ENCODE measurements around the gene PARP15. TPM values are rescaled to one million over a fixed set of nuclear protein-coding genes. Genes with fewer than 3 reads are reported as not detected.

The PARP15 gene
- total RNA-seq, 1 donor from 2014 or later = 0.29 TPM

DNA sequence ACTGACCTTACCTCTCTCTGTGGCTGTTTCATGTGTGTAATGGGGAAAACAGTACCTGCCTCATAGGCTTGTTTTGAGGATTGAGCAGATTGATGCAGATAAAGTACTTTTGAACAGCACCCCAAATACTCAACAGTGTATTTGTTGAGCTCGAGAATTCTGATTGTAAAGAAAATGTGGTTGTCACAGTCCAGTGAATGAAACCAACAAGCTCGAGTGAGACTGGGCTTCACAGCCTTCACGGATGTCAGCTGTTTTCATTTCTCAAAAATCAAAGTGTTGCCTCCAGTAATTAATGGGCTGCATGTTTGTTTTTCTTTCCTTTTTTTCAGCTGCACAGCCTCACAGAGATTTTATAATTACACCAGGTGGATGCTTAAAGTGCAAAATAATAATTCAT is 43.7 kb downstream of the PARP15 start:
- TF ChIP-seq, protein P1, sequence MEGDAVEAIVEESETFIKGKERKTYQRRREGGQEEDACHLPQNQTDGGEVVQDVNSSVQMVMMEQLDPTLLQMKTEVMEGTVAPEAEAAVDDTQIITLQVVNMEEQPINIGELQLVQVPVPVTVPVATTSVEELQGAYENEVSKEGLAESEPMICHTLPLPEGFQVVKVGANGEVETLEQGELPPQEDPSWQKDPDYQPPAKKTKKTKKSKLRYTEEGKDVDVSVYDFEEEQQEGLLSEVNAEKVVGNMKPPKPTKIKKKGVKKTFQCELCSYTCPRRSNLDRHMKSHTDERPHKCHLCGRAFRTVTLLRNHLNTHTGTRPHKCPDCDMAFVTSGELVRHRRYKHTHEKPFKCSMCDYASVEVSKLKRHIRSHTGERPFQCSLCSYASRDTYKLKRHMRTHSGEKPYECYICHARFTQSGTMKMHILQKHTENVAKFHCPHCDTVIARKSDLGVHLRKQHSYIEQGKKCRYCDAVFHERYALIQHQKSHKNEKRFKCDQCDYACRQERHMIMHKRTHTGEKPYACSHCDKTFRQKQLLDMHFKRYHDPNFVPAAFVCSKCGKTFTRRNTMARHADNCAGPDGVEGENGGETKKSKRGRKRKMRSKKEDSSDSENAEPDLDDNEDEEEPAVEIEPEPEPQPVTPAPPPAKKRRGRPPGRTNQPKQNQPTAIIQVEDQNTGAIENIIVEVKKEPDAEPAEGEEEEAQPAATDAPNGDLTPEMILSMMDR (IDR thresholded peaks at IDR 0.05; ENCODE audit: partially characterized antibody, unreplicated experiment) = no peak
- H3K4me1 Mint-ChIP-seq (ENCODE audit: low read depth, unreplicated experiment) = no peaks in the 10 kb centered on the region
- H3K9me3 Mint-ChIP-seq (ENCODE audit: unreplicated experiment) = peaks cover 2% of the 10 kb centered on the region
- H3K36me3 Mint-ChIP-seq (ENCODE audit: unreplicated experiment) = no peaks in the 10 kb centered on the region
- no peak overlapping the region for H3K27ac Mint-ChIP-seq (ENCODE audit: unreplicated experiment)
- H3K27me3 Mint-ChIP-seq (ENCODE audit: unreplicated experiment) = peaks cover 2% of the 10 kb centered on the region
- H3K4me3 Mint-ChIP-seq (ENCODE audit: unreplicated experiment) = no peak overlapping the region
- no peak for DNase-seq

DNA sequence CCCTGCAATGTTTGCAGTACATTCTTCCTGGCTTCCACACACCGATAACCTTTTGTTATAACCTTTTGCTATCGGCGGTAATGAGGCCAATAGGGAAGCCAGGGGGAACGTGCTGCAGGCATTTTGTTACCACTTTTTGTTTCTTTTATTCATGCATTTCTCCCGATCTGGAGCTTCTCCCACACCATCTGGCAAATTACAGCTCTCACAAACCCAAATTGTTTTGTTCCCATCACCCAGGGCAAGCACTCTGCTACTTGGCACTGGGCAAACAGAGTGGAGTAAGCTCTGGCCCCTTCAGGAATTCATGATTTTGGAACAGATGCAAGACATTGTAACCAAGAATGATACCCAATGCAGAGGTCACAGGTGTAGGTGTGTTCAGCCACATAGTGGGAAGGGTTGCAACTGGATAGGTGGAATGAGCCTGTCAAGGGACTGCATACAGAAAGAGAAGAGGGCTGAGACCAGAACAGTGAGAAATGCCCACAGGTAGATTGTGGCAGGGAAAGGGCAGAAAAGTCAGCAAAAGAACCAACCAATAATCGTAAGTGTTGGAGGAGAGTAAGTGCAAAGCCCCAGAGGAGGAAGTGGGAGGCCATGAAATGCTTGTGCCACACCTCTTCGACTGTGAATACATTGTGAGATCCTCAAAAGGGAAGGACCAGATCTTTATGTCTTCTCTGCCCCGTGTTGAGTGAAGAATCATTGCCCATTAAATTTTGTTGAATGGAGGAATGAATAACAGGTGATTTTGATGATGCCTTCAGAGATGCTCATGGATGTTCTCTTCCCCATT is 45.8 kb downstream of the PARP15 start:
- Mint-ChIP-seq H3K27me3 (ENCODE audit: unreplicated experiment) (peaks cover 2% of the 10 kb centered on the region), H3K4me1 (ENCODE audit: low read depth, unreplicated experiment) (peaks cover 5% of the 10 kb centered on the region), H3K4me3 (ENCODE audit: unreplicated experiment) (no peak overlapping the region), H3K27ac (ENCODE audit: unreplicated experiment) (no peak overlapping the region), H3K9me3 (ENCODE audit: unreplicated experiment) (peaks cover 2% of the 10 kb centered on the region), H3K36me3 (ENCODE audit: unreplicated experiment) (no peaks in the 10 kb centered on the region)
- TF ChIP-seq, protein P1 (IDR thresholded peaks at IDR 0.05; ENCODE audit: partially characterized antibody, unreplicated experiment) = no peak
- no peak for DNase-seq

DNA sequence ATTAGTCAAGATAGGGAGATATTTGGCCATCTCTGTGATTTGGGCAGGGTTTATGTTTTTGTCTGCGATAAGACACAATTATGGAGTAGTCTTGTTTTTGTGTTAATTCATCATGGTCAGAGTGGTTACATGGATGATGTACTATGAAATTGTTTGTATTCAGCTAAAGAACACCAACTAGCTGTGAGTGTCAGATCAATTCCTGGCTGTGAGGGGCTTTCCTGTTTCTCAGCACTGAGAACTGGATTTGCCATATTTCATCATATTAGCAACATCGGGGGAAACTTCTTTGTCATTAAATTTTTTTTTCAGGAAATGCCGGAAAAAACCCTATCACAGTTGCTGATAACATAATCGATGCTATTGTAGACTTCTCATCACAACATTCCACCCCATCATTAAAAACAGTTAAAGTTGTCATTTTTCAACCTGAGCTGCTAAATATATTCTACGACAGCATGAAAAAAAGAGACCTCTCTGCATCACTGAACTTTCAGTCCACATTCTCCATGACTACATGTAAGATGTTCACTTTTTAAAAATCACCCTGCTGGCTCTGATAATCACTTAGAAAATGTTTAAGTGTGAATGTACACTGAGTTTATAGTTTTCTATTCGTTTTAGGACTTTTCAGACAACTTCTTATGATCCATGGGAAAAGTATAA is 49.2 kb downstream of the PARP15 start:
- H3K27ac Mint-ChIP-seq (ENCODE audit: unreplicated experiment) = no peak overlapping the region
- no peaks in the 10 kb centered on the region for H3K27me3 Mint-ChIP-seq (ENCODE audit: unreplicated experiment)
- H3K4me3 Mint-ChIP-seq (ENCODE audit: unreplicated experiment) = no peak overlapping the region
- peaks cover 11% of the 10 kb centered on the region for H3K4me1 Mint-ChIP-seq (ENCODE audit: low read depth, unreplicated experiment)
- TF ChIP-seq, protein P1 (IDR thresholded peaks at IDR 0.05; ENCODE audit: partially characterized antibody, unreplicated experiment) = no peak
- peaks cover 4% of the 10 kb centered on the region for H3K9me3 Mint-ChIP-seq (ENCODE audit: unreplicated experiment)
- H3K36me3 Mint-ChIP-seq (ENCODE audit: unreplicated experiment) = no peaks in the 10 kb centered on the region
- no peak for DNase-seq

DNA sequence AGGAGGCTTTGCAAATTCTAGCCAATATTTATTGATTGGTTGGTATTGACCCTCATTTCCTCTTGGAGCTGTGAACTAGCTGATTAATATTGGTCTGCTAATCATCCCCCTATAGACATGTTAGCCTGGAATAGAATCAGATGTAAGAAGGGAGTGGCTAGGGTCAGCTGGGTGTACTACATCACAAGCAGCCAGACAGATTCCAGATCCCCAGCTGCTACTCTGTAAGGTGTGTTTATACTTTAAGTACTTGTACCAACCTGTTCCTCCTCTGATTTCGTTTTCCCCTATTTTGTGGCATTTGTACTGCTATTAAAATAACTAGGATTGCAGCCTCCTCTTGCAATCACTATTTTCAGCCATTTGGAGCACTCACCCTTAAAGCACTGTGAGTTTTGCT is 49.9 kb downstream of the PARP15 start:
- H3K36me3 Mint-ChIP-seq (ENCODE audit: unreplicated experiment) = no peaks in the 10 kb centered on the region
- H3K4me3 Mint-ChIP-seq (ENCODE audit: unreplicated experiment) = no peak overlapping the region
- peaks cover 11% of the 10 kb centered on the region for H3K4me1 Mint-ChIP-seq (ENCODE audit: low read depth, unreplicated experiment)
- TF ChIP-seq, protein P1 (IDR thresholded peaks at IDR 0.05; ENCODE audit: partially characterized antibody, unreplicated experiment) = no peak
- no peak for DNase-seq
- H3K27me3 Mint-ChIP-seq (ENCODE audit: unreplicated experiment) = no peaks in the 10 kb centered on the region
- H3K9me3 Mint-ChIP-seq (ENCODE audit: unreplicated experiment) = peaks cover 2% of the 10 kb centered on the region
- no peak overlapping the region for H3K27ac Mint-ChIP-seq (ENCODE audit: unreplicated experiment)

DNA sequence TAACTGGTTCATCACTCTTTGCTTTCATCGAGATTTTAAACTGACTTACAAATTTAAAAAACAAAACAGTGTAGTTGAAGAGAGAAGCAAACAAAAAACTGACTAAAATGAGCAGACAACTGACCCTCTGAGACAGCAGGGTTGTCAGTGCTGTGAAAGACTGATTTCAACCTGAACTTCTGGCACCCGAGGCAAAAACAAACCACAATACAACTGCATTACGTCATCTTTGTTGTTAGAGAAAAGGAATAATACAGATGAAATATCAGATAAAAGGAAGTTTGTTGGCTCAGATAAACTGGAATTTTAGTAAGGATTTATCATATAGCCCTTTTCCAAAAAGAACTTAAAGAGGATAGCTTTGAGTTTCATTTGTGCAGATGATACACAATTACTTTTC is 51.1 kb downstream of the PARP15 start:
- TF ChIP-seq, protein P1 (IDR thresholded peaks at IDR 0.05; ENCODE audit: partially characterized antibody, unreplicated experiment) = no peak
- H3K27me3 Mint-ChIP-seq (ENCODE audit: unreplicated experiment) = no peaks in the 10 kb centered on the region
- DNase-seq = no peak

More for the DNA sequence above, 51.1 kb downstream of the PARP15 start:
- Mint-ChIP-seq H3K36me3 (ENCODE audit: unreplicated experiment) (no peaks in the 10 kb centered on the region), H3K27ac (ENCODE audit: unreplicated experiment) (no peak overlapping the region), H3K9me3 (ENCODE audit: unreplicated experiment) (peaks cover 2% of the 10 kb centered on the region), H3K4me1 (ENCODE audit: low read depth, unreplicated experiment) (peaks cover 11% of the 10 kb centered on the region), H3K4me3 (ENCODE audit: unreplicated experiment) (no peak overlapping the region)
